IPS-NIHi7 (cell line): ENCODE data around the gene PPARD.

Experiments
- DNase-seq: peaks from one replicate; pipeline ENCODE4 v3.0.0; 2012; ENCODE audit warnings: mixed read lengths; ENCODE audit errors: extremely low spot score

Gene PPARD

DNA sequence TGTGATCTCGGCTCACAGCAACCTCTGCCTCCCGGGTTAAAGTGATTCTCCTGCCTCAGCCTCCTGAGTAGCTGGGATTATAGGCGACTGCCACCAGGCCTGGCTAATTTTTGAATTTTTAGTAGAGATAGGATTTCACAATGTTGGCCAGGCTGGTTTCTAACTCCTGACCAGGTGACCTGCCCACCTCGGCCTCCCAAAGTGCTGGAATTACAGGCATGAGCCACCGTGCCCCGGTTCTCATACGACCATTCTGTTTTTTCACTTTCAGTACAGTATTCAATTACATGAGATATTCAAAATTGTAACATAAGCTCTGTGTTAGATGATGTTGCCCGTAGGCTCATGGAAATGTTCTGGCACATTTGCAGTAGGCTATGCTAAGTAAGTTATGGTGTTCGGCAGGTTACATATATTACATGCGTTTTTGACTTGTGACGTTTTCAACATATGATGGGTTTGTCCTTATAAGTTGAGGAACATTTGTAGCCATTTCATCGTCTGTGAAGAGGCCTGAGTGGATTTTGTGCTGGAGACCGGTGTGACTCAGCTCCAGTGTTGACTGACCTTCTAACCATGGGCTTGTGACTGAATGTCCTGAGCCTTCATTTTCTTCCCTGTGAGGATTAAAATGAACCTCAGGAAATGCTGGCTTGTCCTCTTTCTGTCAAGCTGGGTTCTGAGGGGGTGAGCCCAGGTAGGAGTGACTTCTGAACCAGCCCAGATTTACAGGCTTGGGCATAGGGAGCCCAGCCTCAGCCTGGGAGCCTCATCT is 12.2 kb downstream of the PPARD start:
- no peak for DNase-seq

DNA sequence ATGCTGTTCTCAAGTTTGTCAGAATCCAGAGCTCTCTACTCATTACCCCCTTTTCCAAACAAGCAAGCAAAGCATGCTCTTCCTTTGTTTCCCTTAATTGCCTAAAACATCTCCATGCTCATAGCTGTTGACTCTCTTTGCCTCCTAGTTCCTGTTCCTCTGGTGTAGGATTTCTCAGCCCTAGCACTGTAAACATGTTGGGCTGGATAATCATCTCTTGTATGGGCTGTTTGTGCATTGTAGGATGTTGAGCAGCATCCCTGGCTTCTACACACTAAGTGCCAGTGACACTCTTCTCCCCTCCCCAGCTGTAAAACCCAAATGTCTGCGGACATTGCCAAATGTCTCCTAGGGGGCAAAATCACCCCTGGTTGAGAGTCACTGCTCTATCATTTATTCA is 14.0 kb downstream of the PPARD start:
- no peak for DNase-seq

DNA sequence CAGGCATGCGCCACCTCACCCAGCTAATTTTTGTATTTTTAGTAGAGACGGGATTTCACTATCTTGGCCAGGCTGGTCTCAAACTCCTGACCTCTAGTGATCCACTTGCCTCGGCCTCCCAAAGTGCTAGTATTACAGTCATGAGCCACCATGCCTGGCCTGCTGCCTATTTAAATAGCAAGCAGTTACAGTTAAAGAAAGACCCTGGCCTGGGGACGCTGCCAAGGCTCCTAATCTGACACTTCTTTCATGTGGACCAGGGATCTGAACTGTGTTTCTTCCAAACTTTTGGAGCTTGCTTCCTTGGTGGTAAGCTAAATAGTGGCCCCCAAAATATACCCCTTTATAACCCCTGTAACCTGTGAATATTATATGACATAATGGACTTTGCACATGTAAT is 15.3 kb downstream of the PPARD start:
- DNase-seq = no peak

DNA sequence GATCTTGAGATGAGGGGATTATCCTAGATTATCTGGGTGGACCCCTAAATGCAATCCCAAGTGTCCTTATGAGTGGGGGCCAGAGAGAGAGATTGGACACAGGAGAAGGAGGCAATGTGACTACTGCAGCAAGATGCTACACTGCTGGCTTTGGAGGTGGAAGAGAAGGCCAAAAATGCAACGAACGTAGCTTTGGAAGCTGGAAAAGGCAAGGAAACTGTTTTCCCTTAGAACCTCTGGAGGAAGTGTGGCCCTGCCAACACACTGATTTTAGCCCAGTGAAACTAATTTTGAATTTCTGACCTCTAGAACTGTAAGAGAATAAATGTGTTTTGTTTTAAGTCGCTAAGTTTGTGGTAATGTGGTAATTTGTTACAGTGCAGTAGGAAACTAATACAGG is 15.7 kb downstream of the PPARD start:
- DNase-seq = no peak

DNA sequence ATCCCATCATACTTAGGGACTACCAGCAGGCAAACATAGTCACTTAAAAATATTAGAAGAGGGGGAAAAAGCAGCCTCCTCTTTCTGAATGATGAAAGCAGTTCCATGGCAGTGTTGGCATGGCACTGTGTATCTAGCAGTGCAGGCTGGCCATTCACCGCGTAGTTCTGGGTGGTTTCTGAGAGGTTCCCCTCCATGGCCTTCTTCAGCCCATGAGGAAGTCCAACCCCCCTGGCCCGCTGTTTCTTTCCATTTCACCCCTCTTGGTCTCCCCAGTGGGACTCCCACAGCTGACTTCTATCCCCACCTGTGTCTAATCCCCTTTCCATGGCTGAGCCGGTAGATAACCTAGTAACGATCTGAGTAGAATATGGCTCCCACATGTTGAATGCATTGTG is 17.0 kb downstream of the PPARD start:
- no peak for DNase-seq

DNA sequence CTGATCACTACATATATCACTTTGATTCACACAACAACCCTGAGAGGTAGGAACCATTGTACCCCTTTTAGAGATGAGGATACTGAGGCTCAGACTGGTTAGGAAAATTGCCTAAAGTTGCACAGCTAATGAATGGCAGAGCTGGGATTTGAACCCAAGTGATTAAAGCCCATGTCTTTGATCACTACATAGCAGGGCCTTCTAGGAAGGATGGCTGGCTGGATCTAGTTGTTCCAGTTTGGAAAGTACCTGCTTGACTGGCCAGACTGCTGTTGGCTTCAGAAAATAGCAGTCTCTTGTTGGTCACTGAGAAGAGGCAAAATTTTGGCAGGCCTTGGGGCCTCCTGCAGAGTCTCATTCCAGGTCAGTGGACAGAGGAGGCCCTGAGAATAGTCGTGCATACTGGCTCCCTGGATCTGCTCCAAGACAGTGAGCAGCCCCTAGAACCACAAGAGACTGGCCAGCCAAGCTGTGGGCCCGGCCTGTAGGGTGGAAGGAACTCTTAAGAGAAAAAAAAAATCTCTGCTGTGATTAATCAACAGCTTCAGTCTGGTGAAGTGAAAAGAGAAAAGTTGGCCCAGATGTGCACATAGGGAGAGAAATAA is 17.5 kb downstream of the PPARD start:
- no peak for DNase-seq

DNA sequence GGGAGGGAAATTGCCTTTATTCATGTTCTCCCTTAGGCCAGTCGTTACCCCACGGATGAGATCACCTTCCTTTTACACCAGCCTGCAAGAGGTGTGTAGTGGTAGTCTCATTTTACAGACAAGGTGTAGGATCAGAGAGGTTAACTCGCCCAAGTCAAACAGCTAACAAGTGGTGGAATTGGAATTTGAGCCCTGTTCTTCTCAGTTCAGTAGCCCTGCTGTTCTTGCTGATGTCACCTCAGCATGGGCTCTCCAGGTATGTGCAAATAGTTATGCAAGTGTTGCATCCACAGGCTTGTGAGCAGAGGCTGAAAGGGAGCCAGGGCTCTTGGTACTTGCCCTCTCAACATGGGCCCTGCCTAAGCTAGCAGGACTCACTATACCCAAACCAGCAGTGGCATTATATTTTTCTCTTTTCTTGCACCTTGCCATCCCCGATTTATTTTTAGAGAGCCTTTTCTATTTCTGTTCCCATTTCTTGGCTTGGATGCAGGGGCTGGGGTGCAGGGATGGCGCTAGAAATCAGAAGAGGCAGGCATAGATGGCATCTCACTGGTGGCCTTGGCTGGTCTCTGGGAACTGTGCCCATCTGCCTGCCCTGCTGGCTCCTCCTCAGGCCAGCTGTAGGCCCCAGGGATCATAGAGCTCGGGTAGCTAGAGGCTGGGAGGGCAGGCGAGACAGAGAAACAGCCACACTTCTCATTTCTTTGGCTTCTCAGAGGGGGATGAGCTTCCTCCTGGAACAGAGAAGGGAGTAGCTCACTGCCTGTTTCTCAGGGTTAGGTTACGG is 18.2 kb downstream of the PPARD start:
- peak; percentile 73 for DNase-seq

DNA sequence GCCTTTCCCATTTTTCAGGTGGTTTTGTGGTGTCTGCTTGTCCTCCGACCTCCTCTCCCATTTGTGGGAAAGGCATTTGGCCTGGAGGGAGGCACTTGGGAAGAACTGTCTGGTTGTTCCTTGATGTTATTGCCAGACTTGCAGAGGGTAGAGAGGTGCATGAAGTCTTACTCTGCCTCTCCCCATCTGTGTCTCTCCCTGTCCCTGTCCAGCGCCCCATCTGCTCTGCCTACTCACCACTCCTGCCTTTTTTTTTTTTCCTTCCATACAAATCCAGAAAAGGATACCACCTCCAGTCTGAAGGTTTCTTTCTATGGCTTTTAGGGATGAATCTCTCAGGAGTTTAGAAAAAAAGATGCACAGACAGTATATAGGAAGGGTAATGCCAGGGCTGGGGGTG is 19.8 kb downstream of the PPARD start:
- DNase-seq = no peak

DNA sequence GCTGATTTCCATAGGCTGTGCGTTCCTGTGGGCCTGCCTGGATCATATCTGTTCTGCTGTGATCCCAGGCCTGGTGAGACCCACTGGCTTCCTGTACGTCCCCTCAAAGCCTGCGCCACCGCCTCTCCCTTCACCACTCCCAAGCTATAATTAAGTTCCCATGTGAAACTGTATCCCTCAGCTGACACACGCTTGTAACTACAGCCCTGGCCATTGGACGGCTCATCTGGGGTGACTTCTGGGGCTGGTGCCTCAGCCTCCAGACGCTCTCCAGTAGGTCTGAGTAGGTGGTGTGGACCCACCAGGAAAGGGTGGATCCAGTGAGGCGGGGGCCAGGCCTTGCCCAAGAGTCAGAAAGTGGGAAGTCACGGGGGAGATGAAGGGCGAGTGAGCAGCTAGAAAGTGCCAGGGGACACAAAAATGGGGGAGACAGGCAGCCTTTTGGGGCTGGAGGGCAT is 21.0 kb downstream of the PPARD start:
- no peak for DNase-seq

DNA sequence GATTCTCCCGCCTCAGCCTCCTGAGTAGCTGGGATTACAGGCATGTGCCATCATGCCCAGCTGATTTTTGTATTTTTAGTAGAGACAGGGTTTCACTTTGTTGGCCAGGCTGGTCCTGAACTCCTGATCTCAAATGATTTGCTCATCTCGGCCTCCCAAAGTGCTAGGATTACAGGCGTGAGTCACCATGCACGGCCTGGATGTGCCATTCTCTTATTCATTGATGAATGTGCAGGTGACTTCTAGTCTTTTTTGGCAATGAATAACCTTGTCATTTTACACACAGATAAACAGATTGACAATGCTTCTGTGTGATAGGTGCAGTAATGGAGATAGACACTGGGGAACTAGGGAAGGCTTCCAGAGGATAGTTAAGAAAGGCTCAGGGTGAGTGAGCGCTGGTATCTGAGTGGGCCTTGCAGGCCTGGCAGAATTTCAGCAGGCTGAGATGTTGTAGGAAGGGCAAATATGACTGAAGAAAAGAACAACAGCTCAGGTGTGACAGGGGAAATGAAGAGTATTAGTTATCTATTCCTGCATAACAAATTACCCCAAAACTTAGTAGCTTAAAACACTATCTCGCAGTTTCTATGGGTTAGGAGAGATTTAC is 23.3 kb downstream of the PPARD start:
- DNase-seq = no peak

DNA sequence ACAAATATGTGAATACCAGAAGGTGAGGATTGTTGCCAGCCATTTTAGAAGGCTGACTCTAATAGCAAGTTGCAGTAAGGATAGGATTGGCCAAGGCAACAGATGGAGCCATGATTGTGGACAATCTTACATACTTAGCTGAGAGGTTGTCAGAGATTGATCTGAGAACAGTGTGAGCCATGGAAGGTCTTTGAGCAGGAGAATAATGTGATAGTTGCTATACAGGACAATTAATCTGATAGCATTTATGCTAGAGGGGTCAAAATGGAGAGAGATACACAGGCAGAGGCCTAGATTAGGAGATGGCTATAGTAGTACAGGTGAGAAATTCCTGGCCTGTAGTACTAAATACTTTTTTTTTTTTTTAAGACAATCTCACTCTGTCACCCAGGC is 23.8 kb downstream of the PPARD start:
- DNase-seq = no peak

DNA sequence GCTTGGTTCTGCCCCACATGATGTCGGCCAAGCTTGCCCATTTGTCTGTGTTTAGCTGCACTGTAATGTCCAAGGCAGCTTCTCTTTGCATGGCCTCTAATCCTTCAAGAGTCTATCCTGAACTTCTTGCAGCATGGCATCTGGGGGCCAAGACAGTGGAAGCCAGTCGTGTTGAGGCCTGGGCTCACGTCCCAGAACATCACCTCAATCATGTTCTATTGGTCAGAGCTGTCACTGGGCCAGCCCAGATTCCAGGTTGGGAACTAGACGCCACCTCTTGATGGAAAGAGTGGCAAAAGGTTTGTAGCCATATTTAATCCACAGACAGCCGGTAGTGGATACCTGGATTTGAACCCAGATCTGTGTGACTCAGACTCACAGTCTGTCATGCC is 25.3 kb downstream of the PPARD start:
- no peak for DNase-seq

DNA sequence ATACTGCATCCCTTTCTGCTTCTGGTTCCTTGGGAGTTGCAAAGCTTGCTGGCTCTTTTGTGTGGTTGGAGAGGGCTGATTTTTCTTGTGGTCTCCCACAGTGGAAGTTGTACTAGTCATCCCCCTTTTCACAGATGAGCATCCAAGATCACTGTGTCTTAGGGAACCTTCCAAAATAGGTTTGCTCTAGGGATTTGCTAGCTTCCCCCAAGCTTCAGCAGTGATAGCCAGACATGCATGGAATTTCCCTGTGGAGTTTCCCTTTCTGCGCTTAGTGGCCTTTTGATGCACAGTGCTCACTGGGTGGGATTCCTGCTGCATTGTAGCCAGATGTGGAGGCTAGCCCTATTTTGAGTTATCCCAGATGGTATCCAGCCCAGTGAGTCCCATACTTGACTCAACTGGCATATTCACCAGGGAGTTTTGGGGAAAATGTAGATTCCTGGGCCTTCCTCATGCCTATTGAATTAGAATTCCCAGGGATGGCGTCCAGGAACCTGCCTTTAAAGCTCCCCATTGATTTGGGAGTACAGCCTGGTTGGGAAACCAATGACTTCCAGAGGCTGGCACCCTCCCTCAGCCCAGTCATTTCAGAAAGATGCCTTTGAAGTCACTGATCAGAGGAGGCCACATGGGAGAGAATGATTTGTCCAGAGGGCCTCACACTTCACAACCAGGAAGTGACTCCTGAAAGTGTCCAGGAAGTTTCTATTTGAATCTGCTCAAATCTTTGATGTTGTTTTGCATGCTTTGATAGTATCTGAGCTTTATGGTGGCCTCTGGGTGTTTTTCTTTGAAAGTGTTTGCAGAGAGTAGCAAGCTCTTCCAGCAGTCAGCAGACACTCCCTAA is 25.9 kb downstream of the PPARD start:
- DNase-seq = no peak

DNA sequence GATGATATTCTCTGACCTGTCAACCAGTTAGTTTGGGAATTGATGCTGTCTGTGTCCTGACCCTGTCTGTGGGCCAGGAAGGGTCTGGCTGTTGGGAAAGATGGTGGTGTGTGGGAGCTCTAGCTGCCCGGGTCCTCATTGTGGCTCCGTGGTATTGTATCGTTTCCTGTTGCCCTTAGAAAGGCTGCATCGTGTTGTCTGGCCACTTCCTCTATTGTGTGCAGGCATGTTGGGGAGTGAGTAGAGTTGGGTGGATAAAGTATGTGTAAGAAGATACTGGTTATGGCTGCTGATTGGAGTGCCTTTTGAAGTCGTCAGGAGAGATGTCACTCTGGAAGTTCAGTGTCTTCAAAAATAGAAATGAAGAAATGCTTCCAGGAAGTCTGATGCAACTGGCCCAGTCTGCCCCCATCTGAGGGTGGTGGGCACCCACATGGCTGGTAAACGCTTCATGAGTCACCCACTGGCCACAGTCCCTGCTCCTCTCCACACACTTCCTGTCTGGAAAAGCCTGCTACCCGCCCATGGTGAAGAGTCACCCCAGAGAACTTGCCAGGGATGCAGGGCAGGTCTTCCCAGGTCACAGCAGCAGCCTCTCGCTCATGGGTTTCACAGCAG is 27.9 kb downstream of the PPARD start:
- DNase-seq = no peak

DNA sequence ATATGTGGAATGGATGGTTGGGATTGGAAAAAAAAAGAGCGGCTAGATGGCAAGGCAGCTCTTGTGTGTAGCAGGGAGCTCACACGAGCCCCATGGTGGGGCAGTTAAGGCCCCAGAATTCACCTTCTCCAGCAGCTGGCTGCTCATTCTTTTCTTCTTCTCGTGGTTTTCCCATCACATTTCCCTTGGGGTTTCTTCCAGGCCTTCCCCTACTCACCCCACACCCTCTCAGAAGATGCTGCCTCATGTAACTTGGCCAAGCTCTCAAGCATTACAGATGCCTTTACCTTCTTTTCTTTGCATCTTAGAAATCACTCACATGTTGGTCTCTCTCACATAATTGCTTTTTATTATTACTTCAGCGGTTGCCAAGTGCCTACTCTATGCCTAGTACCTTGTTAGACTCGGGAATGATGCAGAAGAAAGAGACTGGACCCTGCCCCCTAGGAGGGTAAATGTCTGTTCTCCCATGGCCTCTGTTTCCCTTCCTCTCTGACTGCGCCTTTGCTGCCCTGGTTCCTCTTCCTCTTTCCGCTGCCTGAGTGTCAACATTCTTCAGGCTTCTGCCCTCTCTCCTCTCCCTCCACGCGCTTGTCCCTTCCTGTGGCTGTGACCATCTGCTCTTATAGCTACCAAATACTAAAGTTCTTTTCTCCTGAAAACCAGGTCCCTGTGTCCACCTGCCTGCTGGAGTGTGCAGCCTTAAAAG is 28.6 kb downstream of the PPARD start:
- DNase-seq = no peak

DNA sequence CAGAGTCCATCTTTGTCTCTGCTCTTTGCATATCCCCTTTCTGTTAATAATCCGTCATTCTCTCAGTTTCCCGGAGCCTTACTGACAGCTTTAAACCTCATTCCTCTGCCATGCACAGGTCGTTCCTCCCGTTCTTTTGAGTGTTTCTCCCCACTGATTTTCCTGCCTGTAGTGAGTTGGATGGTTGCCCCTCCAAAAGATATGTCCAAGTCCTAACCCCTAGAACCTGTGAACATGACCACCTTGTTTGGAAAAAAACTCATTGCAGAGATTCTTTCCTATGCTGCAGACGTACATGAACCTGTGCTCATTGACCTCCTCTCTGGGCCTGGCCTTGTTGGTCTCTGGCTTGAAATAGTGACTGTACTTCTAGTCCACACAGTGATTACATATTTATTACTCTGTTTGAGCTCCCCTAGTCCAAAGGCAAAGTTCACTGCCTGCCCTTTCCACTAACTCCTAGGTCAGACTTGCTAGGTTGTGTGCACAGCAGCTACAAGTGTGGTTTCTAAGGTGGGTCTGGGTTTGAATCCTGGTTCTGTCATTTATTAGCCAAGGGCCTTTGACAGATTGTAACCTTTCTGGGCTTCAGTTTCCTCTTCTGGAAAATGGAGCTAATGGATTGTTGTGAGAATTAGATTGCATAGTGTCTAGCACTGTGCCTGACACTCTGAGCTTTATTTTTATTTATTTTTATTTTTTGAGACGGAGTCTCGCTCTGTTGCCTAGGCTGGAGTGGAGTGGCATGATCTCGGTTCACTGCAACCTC is 29.3 kb downstream of the PPARD start:
- DNase-seq = no peak

DNA sequence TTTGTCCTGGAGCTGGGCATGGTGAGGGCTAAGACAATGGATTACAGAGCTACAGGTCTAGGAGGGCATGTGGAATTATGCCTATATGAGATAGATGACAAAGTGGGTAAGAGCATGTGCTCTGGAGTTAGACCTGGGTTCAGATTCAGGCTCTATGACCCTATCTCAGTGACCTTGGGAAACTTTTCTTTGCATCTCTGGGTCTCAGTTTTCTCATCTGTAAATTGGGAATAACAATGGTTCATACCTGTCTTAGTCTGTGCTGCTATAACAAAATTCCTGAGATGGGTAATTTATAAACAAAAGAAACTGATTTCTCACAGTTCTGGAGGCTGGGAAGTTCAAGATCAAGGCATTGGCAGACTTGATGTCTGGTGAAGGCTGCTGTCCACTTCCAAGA is 30.3 kb downstream of the PPARD start:
- no peak for DNase-seq

DNA sequence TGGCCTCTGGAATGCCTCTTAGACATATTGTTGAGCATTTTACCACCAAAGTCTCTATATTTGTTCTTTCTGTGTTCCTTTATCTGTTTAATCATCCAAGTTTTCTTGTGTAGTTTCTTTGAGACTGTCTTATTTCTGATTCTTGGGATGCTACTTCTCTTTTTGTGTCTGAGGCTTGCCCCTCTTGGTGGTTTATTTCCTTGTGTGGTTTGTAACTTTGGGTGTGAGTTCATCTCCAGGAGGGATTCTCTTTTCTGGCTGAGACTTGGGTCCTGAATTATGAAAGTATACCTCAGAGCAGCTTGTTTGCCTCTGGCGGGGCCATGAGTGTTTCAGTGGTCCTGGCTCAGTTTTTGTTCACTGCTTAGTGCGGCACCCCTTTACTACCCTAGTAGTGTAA is 33.9 kb downstream of the PPARD start:
- no peak for DNase-seq

DNA sequence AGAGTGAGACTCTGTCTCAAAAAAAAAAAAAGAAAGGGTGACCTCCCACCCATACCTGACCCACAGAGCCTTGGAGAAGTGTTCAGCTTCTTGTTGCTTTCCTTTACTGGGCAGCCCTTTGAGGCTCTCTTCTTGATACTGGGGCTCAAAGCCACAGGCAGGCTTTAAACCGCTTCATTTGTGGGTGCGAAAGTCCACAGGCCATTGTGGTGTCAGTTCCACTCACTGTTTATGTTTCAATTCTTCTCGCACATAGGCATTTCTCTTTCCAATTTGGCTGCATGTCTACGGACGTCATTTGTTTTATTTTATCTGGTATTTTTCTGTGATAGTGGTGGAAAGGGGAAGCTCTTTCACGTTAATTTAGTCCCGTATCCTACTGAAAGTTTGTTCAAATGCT is 34.6 kb downstream of the PPARD start:
- no peak for DNase-seq

DNA sequence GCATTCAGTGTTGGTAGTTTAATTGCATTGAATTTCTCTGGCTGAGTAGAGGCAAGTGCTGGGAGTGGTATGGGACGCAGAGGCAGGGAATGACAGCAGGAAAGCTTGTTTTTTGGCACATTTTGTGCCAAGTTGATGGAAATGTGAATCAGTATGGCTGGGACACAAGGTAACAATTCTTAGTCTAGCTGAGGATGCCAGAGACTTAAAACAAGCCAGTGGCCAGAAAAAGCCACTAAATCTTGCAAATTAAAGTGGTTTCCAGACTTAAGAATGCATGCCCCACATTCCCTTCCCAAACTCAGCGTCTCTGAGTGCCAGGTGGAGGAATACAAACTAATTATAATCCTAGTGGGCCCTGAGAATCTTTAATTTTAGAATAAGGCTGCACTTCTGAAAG is 35.9 kb downstream of the PPARD start:
- no peak for DNase-seq
